ENCODE data around the gene SNF8. TPM values are rescaled to one million over a fixed set of nuclear protein-coding genes. Genes with fewer than 3 reads are reported as not detected.
"Not testable (repeated sequence)": the region's sequence is repeated elsewhere in the genome, so short reads cannot be mapped to it uniquely, and the experiment has no call there.

SNF8 gene
- 63.4 TPM for polyA plus RNA-seq (ENCODE audit: insufficient read length)

- DNase-seq (ENCODE audit: low read depth) = peak; percentile 72
Observed at GRCh38 chr17:48944515-48945260, at the start of gene SNF8. SNF8 (minus strand) TSS chr17:48944842; CDS start chr17:48944734, 108 bp downstream.

- no peak for DNase-seq (ENCODE audit: low read depth)
Observed at GRCh38 chr17:48993951-48994350, 49.3 kb upstream of the SNF8 start.

- DNase-seq (ENCODE audit: low read depth) = no peak
Observed at GRCh38 chr17:48993305-48993704, 48.7 kb upstream of the SNF8 start.

- DNase-seq (ENCODE audit: low read depth) = no peak
Observed at GRCh38 chr17:48992444-48992843, 47.8 kb upstream of the SNF8 start.

- no peak for DNase-seq (ENCODE audit: low read depth)
Observed at GRCh38 chr17:48990882-48991357, 46.3 kb upstream of the SNF8 start.

- DNase-seq (ENCODE audit: low read depth) = no peak
Observed at GRCh38 chr17:48989100-48989499, 44.5 kb upstream of the SNF8 start.

- no peak for DNase-seq (ENCODE audit: low read depth)
Observed at GRCh38 chr17:48985436-48986245, 41.0 kb upstream of the SNF8 start.

GRCh38 chr17:48981927-48982539 lies 37.4 kb upstream of the SNF8 start:
- no peak for DNase-seq (ENCODE audit: low read depth)

- DNase-seq (ENCODE audit: low read depth) = no peak
Observed at GRCh38 chr17:48973806-48974205, 29.2 kb upstream of the SNF8 start.

GRCh38 chr17:48972749-48973097 lies 28.1 kb upstream of the SNF8 start:
- DNase-seq (ENCODE audit: low read depth) = no peak

GRCh38 chr17:48970865-48971687 lies 26.4 kb upstream of the SNF8 start:
- DNase-seq (ENCODE audit: low read depth) = no peak

- DNase-seq (ENCODE audit: low read depth) = no peak
Observed at GRCh38 chr17:48970224-48970623, 25.6 kb upstream of the SNF8 start.

- DNase-seq (ENCODE audit: low read depth) = no peak
Observed at GRCh38 chr17:48961516-48962233, 17.0 kb upstream of the SNF8 start.

GRCh38 chr17:48960834-48961515 lies 16.3 kb upstream of the SNF8 start:
- DNase-seq (ENCODE audit: low read depth) = no peak

GRCh38 chr17:48954300-48954755 lies 9.7 kb upstream of the SNF8 start:
- DNase-seq (ENCODE audit: low read depth) = no peak

- no peak for DNase-seq (ENCODE audit: low read depth)
Observed at GRCh38 chr17:48952904-48953303, 8.3 kb upstream of the SNF8 start.

GRCh38 chr17:48951572-48951971 lies 6.9 kb upstream of the SNF8 start:
- DNase-seq (ENCODE audit: low read depth) = no peak

- not testable (repeated sequence) for DNase-seq (ENCODE audit: low read depth)
Observed at GRCh38 chr17:48945261-48945651, 614 bp upstream of the SNF8 start.

- DNase-seq (ENCODE audit: low read depth) = no peak
Observed at GRCh38 chr17:48933035-48933434, 11.6 kb downstream of the SNF8 start.

- no peak for DNase-seq (ENCODE audit: low read depth)
Observed at GRCh38 chr17:48930435-48930873, 14.2 kb downstream of the SNF8 start.
